Eye (tissue), 1 donor: ENCODE data around the gene ADM2.

Source experiments
- DNase-seq: peaks from one replicate; pipeline ENCODE4 v3.0.0-alpha.2; 2015

ADM2 gene

GRCh38 chr22:50469377-50470305 is 11.7 kb upstream of the ADM2 start:
- DNase-seq, result no peak

DNA sequence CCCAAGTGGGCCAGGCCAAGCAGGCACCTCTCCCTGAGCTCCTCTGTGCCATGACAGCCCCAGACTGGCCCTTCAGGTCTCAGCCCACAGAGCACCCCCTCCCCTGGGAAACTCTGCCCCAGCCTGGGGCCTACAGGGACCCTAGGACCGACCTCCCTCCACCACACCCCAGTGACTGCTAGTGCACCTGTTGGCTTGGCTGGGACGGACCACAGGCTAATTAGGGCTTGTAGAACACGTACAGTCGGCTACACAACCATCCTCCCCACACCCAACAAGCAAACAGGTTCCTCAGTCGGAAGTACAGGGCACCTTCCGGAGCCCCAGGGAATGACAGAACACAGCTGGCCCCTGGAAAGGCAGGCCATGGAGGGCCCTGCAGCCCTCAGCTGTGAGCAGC is 10.9 kb upstream of the ADM2 start:
- DNase-seq, result no peak

GRCh38 chr22:50471197-50471847 is 10.0 kb upstream of the ADM2 start:
- no peak for DNase-seq

DNA sequence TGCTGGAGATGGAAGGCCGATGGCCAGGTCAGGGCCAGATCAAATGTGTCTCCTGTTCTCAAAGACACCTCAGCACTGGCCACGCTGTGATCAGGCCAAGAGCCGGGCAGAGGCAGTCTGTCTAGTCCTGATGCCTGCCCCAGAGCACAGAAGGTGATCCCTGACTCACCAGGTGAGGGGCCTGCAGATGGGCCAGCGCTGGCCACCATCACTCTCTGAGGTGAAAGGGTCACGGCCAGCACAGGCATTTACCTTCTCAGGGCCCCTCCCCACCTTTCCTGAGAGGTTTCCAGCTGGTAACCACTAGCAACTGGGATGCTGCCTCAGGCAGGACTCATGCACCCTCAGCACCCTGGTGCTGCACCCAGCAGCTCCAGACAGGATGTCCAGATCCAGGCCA is 9.4 kb upstream of the ADM2 start:
- DNase-seq, result no peak

DNA sequence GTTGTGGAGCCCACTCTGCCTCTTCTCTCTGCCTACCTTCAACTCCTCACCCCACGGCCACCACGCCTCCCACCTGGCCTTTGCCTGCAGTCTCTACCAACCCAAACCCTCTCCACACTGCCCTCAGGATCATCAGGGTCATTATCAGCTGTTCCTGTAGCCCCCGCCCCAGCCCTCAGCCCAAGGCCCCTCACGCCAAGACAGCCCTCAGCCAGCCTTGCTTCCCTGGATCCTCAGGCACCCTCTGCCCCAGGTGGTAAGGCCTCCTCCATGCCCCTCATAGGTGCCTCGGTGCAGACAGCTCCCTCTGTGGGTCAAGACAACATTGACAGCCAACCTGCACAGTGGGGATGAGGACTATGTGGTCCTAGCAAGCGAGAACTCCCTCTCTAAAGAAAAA is 8.3 kb upstream of the ADM2 start:
- DNase-seq, result no peak

GRCh38 chr22:50473855-50474671 is 7.3 kb upstream of the ADM2 start:
- DNase-seq, result peak; percentile 53

DNA sequence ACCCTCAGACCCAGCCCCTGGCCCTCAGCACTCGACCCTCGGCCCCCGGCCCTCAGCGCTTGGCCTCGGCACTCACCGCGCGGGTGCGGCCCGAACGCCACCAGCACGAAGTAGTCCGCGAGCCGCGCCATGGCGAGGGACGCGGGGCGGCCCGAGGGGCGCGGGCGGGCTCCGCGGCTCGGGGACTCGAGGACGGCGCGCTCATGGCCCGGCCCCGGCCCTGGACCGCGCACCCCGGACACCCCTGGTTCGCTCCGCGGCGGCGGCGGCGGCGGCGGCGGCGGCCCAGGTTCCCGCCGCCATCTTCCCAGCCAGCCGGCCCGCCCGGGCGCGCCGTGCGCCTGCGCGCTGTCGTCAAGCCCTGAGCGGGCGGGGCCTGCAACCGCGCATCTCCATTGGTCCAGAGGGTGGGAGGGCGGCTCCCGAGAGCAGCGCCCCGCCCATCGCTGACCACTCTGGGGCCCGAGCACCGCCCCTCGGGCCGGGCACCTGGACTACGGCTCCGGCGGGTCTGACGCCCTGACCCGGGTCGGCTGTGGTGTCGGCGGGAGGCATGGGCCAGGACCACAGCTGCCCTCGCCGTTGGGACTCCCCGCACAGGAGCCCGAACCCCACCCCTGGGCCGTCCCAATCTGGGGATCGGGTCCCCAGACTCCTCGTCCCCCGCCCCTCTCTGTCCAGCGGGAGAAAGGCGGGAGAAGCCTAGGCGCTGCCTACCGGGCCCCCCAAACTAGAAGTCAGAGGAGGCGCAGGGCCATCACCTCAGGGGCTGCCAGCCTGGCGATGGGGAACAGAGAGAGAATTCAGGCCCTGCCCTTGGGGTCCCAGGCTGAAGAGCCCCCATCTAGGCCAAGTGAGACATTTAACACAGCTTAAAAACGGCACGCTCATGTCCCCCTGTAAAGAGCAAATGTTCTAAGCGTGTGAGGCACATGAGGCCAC is 6.4 kb upstream of the ADM2 start, which contains the start of gene SBF1:
Gene SBF1 (minus strand): TSS at position 326 of the 942 bp plus-strand sequence. CDS start 195 bp downstream, at position 131.
- DNase-seq, result peak; percentile 96

- DNase-seq, result no peak
Observed at GRCh38 chr22:50475652-50476002, 5.7 kb upstream of the ADM2 start.

- DNase-seq, result peak; percentile 51
Observed at GRCh38 chr22:50476868-50477267, 4.5 kb upstream of the ADM2 start.

- DNase-seq, result no peak
Observed at GRCh38 chr22:50477923-50478322, 3.4 kb upstream of the ADM2 start.

- DNase-seq, result no peak
Observed at GRCh38 chr22:50479721-50480120, 1.6 kb upstream of the ADM2 start.

DNA sequence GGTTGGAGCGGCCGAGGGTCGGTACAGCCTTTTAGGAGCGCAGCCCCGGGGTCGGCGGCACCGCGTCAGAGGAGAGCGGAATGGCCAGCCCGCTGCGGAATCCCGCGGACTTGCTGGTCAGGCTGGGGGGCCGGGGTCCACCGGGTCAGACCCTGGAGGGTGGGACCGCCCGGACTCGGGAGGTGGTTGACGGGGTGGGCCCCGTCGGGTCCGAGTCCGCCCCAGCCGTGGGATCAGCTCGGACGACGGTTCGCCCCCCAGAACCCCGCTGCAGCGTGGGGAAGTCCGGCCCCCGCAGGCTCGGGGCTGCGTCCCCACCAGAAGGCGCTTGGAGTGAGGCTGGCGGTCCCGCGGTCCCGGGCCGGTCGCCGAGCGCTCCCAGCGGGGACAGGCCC is 301 bp upstream of the ADM2 start:
- DNase-seq, result no peak

GRCh38 chr22:50482107-50483074 is 1.0 kb downstream of the ADM2 start:
- DNase-seq, result no peak

DNA sequence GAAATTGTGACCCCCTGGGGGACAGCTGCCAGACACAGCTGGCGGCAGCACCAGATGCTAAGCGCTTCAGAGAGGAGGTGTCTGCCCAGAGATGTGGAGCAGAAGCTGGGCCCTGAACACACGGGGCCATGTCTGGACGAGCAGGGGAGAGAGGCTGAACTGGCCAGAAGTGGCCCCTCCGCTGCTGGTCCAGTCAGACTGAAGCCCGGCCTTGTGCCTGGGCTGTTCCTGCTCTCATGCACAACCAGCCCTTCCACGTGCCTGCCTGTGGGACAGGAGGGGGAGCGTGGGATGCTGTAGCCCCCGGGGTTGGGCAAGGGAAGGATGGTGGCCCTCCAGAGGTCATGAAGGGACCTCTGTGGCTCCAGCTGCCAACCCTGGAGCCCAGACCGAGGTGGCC is 1.8 kb downstream of the ADM2 start:
- DNase-seq, result no peak

DNA sequence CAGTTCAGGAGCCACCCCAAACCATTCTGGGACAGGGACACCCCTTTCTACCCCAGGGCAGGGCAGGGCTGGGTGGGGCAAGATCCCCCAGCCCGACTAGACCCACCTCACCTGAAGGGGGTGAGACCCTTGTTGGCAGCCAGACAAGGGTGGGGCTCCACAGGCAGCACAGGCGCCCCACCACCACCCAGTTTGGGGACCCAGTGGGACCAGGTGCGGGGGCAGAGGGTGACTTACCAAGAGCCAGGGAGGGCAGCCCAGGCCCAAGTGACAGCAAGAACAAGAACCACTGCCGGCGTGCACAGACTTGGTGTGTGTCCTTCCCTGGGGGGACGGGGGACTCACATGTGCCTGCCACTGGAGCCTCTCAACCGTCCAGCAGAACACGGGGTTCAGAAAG is 2.2 kb downstream of the ADM2 start:
- DNase-seq, result no peak

DNA sequence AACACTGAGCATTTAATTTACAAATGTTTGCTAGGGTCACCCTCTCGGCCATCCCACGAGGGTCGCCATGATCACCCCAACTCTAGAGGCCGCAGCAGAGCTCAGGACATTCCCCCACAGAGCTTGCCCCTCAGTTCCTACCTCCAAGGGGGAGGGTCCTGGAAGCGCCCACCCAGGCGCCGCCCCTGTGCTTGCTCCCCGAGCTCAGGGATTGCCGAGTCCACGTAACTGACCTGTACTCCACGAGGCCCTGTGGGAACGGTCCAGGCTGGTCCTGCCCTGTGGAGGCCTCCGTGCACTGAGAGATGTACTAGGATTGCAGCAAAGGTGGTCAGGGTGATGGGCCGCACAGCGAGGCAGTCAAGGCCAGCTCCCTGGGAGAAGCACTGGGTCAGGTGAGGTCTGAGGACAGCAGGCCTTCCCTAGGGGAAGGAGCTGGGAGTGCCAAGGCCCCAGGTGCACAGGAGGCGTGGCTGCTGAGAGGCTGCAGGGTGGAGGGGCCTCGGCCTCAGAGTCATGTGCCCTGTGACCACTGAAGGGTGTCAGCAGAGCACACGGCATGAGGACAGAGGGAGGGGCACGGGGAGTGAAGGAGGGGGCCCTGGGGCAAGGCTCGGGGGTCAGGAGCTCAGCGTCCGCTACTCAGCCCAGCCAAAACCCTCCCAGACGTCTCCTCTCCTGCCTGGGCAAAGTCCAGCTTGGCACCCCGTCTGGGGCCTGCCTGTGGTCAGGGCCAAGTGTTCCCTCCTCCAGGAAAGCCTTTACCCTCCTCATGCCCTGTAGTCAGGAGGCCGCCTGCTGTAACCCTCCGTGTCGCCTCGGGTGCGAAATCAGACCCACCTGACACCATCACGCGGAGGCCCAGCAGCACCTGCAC is 2.9 kb downstream of the ADM2 start:
- no peak for DNase-seq

- no peak for DNase-seq
Observed at GRCh38 chr22:50485221-50486131, 4.1 kb downstream of the ADM2 start.

- no peak for DNase-seq
Observed at GRCh38 chr22:50486561-50487289, 5.4 kb downstream of the ADM2 start, which contains the start of gene MIOX. Gene MIOX (plus strand): TSS chr22:50486859. CDS start chr22:50486898, 39 bp downstream.
